PC-9 (cell line): ENCODE results near the gene SETBP1. TPM values are rescaled to one million over a fixed set of nuclear protein-coding genes. Genes with fewer than 3 reads are reported as not detected.

Experiments used
- BruUV-seq: library from RNA; stranded (reverse); fragments of 400-500 nt; replicated peaks from 2 replicates; lab custom pipeline; 2021; lab: Mats Ljungman, UMichigan
- CTCF ChIA-PET: fragments of 300-600 bp; sonication (Branson Sonifier 250); formaldehyde crosslinking; loops from one replicate; lab custom pipeline; 2022; ENCODE audit warnings: antibody characterized with exemption; lab: Charles Lee
- POLR2A ChIA-PET: fragments of 300-600 bp; sonication (Branson Sonifier 250); formaldehyde crosslinking; loops from one replicate; lab custom pipeline; 2022; ENCODE audit warnings: antibody characterized with exemption; ENCODE audit not compliant: unreplicated experiment; lab: Charles Lee
- DNase-seq, 2 experiments: peaks; one replicate each; pipeline versions ENCODE4 v3.0.0 to v3.0.0-alpha.2; 2015 to 2022; ENCODE audit warnings: mixed read lengths in 1 of 2
- H2AFZ ChIP-seq: fragments of 200-600 bp; sonication (generic); 2 replicates; pipeline ENCODE4 v1.8.1; 2017; ENCODE audit warnings: antibody characterized with exemption
- H3F3A ChIP-seq: fragments of 200-600 bp; sonication (generic); 2 replicates; pipeline ENCODE4 v1.8.1; 2017; ENCODE audit warnings: antibody characterized with exemption, mild to moderate bottlenecking, low read depth; ENCODE audit not compliant: insufficient read depth
- H3K27ac ChIP-seq: fragments of 200-600 bp; sonication (generic); 2 replicates; pipeline ENCODE4 v1.6.1; 2016; ENCODE audit warnings: mixed run types
- H3K27me3 ChIP-seq: fragments of 200-600 bp; sonication (generic); 2 replicates; pipeline ENCODE4 v1.6.1; 2016; ENCODE audit warnings: low read depth, mixed run types; ENCODE audit not compliant: insufficient read depth
- H3K36me3 ChIP-seq: fragments of 200-600 bp; sonication (generic); 2 replicates; pipeline ENCODE4 v1.6.1; 2016; ENCODE audit warnings: low read depth, mixed run types
- H3K4me1 ChIP-seq: fragments of 200-600 bp; sonication (generic); replicated peaks from 2 replicates; pipeline ENCODE4 v1.6.1; 2016; ENCODE audit warnings: mixed run types; ENCODE audit not compliant: insufficient read depth
- H3K4me2 ChIP-seq: fragments of 200-600 bp; sonication (generic); 2 replicates; pipeline ENCODE4 v1.6.1; 2017; ENCODE audit warnings: mixed run types
- H3K4me3 ChIP-seq: fragments of 200-600 bp; sonication (generic); 2 replicates; pipeline ENCODE4 v1.6.1; 2016; ENCODE audit warnings: mixed run types
- H3K79me2 ChIP-seq: fragments of 200-600 bp; sonication (generic); 2 replicates; pipeline ENCODE4 v1.6.1; 2017; ENCODE audit warnings: low read depth, mixed run types
- H3K9me2 ChIP-seq: fragments of 200-600 bp; sonication (generic); 2 replicates; pipeline ENCODE4 v1.8.1; 2017; ENCODE audit warnings: mild to moderate bottlenecking; ENCODE audit not compliant: insufficient read depth
- H3K9me3 ChIP-seq: fragments of 200-600 bp; sonication (generic); 2 replicates; pipeline ENCODE4 v1.8.1; 2016; ENCODE audit warnings: low read depth; ENCODE audit not compliant: insufficient read depth
- H4K20me1 ChIP-seq: fragments of 200-600 bp; sonication (generic); 2 replicates; pipeline ENCODE4 v1.8.1; 2017; ENCODE audit not compliant: insufficient read depth
- CTCF ChIP-seq: fragments of 200-600 bp; sonication (generic); conservative IDR thresholded peaks from 2 replicates; pipeline ENCODE4 v1.6.1; 2017; ENCODE audit warnings: mixed run types, antibody characterized with exemption, mild to moderate bottlenecking, moderate library complexity
- EZH2 ChIP-seq: fragments of 200-600 bp; sonication (generic); IDR thresholded peaks from 2 replicates; pipeline ENCODE4 v1.8.0; 2017; ENCODE audit warnings: antibody characterized with exemption, low read depth
- intact Hi-C: fragments of 100-400 bp; cut with micrococcal nuclease; formaldehyde crosslinking; loops from one replicate; pipeline ENCODE4 v1.10.0; 2022; ENCODE audit not compliant: unreplicated experiment
- total RNA-seq: library from RNA; stranded (reverse); gene quantifications from 2 replicates; pipeline ENCODE4 v1.2.3, GENCODE V29; 2021

SETBP1 gene
- total RNA-seq, 1 experiment from 2014 or later, result 9.0 TPM

GRCh38 chr18:45104049-45104395, 423.3 kb downstream of the SETBP1 start:
- no peaks in the 10 kb centered on the region for H3F3A ChIP-seq
- no peaks in the 10 kb centered on the region for H3K4me1 ChIP-seq
- no peaks in the 10 kb centered on the region for H4K20me1 ChIP-seq
- no TSS peak for BruUV-seq
- no peak overlapping the region for H3K27ac ChIP-seq
- no peaks in the 10 kb centered on the region for H3K27me3 ChIP-seq
- intact Hi-C loops, result no loop called here
- no peaks in the 10 kb centered on the region for H3K9me3 ChIP-seq
- H3K36me3 ChIP-seq, result no peaks in the 10 kb centered on the region
- no peaks in the 10 kb centered on the region for H3K79me2 ChIP-seq
- DNase-seq, result no peak
- POLR2A ChIA-PET, result no interaction called here
- no peaks in the 10 kb centered on the region for H3K9me2 ChIP-seq
- no peak overlapping the region for H3K4me3 ChIP-seq
- no peak for TF ChIP-seq EZH2
- no peak for TF ChIP-seq CTCF
- H2AFZ ChIP-seq, result no peak overlapping the region
- no peak overlapping the region for H3K4me2 ChIP-seq
- CTCF ChIA-PET, result no interaction called here

GRCh38 chr18:45106331-45106774, 425.7 kb downstream of the SETBP1 start:
- Histone ChIP-seq H2AFZ (no peak overlapping the region), H3F3A (no peaks in the 10 kb centered on the region), H4K20me1 (no peaks in the 10 kb centered on the region), H3K4me1 (no peaks in the 10 kb centered on the region), H3K36me3 (no peaks in the 10 kb centered on the region), H3K9me2 (no peaks in the 10 kb centered on the region), H3K27me3 (no peaks in the 10 kb centered on the region), H3K79me2 (no peaks in the 10 kb centered on the region), H3K4me3 (no peak overlapping the region), H3K27ac (no peak overlapping the region), H3K9me3 (no peaks in the 10 kb centered on the region), H3K4me2 (no peak overlapping the region)
- DNase-seq, result no peak
- POLR2A ChIA-PET, result no interaction called here
- CTCF ChIA-PET, result no interaction called here
- TF ChIP-seq CTCF (no peak), EZH2 (no peak)
- intact Hi-C loops, result no loop called here
- no TSS peak for BruUV-seq

GRCh38 chr18:45107425-45107824, 426.7 kb downstream of the SETBP1 start:
- Histone ChIP-seq H3K27me3 (no peaks in the 10 kb centered on the region), H3K36me3 (no peaks in the 10 kb centered on the region), H3K9me2 (no peaks in the 10 kb centered on the region), H4K20me1 (no peaks in the 10 kb centered on the region), H3K4me1 (no peaks in the 10 kb centered on the region), H2AFZ (no peak overlapping the region), H3K27ac (no peak overlapping the region), H3K4me2 (no peak overlapping the region), H3F3A (no peaks in the 10 kb centered on the region), H3K79me2 (no peaks in the 10 kb centered on the region), H3K9me3 (no peaks in the 10 kb centered on the region; the same call in 1 of the 2 replicates), H3K4me3 (no peak overlapping the region)
- no peak for DNase-seq
- ChIA-PET CTCF (no interaction called here), POLR2A (no interaction called here)
- intact Hi-C loops, result no loop called here
- TF ChIP-seq CTCF, result no peak
- no peak for TF ChIP-seq EZH2
- no TSS peak for BruUV-seq
